ENCODE measurements around the gene MAOB. TPM values are rescaled to one million over a fixed set of nuclear protein-coding genes. Genes with fewer than 3 reads are reported as not detected.
"Not testable (repeated sequence)": the region's sequence is repeated elsewhere in the genome, so short reads cannot be mapped to it uniquely, and the experiment has no call there.

Gene MAOB
- total RNA-seq, 1 experiment from 2014 or later: not detected

DNA sequence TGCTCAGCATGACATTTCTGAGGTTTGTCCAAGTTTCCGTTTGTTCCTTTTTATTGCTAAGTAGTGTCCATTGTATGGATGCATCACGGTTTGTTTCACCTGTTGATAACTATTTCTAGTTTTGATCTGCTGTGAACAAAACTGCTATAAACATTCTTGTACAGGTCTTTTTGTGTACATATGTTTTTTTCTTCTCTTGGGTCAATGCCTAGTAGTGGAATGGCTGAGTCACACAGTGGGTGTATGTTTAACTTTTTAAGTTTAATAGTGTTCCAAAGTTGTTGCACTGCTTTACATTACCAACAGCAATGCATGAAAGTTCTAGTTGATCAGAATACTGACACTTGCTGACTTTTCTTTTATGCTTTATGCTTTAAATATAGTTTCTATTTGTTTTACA, 76.7 kb downstream of the MAOB start:
- DNase-seq (ENCODE audit: low spot score): no peak
- in situ Hi-C loops (cut with HindIII; ENCODE audit: low sequenced_read_pairs): no loop called here

DNA sequence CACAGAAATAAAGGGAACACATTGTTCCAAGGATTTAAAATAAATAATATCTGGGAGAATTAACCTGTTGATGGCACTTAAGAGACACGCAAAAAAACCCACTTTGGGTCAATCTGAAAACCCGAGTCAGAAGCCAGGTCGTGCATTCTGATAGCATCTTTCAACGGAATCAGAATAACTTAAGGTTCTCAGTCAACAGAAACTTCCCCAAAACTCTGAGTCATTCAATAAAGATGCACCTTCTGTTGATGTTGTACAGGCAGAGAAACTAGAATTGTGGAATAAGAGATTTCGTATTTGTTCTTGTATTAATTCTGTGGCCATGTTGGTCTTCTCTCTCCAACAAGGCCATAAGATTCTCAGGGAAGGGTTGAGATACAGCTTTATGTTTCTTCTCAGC, 78.2 kb downstream of the MAOB start:
- DNase-seq (ENCODE audit: low spot score): no peak
- in situ Hi-C loops (cut with HindIII; ENCODE audit: low sequenced_read_pairs): no loop called here

DNA sequence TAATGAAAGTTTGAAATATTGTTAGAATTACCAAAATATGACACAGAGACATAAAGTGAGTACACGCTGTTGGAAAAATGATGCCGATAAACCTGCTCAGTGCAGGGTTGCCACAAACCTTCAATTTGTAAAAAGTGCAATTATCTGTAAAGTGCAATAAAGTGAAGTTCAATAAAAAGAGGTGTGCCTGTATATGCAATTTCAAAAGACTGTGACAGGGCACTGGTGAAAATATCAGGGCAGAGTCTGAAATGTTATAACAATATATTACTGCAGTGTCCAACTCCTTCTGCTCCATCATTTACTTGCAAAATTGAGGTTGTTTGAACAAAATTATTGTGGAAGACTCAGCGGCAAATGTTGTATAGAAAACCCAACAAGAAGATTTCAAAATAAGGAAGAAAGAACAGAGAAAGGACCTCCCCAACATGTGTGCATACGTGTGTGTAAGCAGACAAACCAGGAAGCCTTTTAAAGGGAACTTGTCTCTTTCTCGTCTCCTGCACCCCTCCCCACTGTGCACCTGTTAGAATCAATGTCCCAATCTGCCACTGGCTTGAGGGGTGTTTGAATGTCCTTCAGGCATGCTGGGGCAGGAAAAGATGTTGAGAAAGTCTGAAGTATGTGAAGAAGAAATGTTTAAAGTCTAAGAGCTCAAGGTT, 96.2 kb downstream of the MAOB start:
- DNase-seq (ENCODE audit: low spot score): no peak
- in situ Hi-C loops (cut with HindIII; ENCODE audit: low sequenced_read_pairs): no loop called here

DNA sequence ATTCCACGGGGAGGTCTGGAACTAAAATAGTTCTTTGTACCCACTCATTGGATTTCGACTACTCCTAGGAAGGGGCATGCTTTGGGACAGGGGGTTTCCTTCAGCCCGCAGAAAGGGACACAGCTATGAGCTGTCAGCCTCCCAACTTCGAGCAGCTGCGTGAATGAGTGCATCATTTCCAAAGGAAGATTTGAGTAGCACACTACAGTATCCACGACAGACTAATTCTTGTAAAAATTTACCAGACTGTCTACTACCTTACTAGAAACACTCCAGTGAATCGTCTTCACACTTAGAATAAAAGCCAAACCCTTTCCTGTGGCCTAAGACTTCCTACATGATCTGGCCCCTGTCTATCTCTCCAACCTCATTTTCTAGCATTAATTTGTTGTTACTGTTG, 124.2 kb downstream of the MAOB start:
- in situ Hi-C loops (cut with HindIII; ENCODE audit: low sequenced_read_pairs): no loop called here
- no peak for DNase-seq (ENCODE audit: low spot score)

DNA sequence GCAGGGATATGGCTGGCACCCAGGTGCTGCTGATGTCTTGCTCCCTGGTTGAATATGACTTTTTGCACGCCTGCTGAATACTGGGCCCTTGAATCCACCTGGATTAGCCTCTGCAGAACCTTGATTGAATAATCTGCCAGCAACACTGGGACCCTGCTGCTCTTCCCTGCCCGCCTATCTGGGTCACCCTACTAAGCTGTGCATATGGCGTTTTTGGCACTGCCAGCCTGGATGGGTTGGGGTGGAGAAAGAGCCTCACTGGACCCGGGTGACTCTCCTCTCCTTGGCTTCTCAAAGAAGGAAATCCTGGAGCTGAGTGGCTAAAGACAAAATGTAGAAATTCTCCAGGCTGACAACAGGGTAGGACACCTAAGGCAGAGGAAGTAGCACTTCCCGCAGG, 126.2 kb downstream of the MAOB start:
- DNase-seq (ENCODE audit: low spot score): peak; percentile 86
- in situ Hi-C loops (cut with HindIII; ENCODE audit: low sequenced_read_pairs): no loop called here

DNA sequence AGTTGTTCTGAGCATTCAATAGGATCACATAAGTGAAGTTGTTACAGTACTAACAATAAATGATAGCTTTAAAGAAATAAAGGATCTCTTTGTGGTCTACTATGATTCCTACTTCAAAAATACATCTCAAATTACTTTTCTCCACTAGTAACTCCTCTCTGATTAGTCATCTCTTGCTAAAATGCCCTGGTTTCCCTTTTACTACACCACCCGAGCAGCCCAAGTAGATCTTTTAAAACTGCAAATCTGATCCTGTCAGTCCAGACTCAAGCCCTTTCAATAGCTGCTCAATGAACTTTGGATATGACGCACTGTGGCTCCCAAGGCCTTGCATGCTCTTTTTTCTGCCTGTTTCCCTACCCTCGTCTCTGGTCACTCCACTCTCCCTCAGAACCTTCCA, 128.6 kb downstream of the MAOB start:
- in situ Hi-C loops (cut with HindIII; ENCODE audit: low sequenced_read_pairs): no loop called here

DNA sequence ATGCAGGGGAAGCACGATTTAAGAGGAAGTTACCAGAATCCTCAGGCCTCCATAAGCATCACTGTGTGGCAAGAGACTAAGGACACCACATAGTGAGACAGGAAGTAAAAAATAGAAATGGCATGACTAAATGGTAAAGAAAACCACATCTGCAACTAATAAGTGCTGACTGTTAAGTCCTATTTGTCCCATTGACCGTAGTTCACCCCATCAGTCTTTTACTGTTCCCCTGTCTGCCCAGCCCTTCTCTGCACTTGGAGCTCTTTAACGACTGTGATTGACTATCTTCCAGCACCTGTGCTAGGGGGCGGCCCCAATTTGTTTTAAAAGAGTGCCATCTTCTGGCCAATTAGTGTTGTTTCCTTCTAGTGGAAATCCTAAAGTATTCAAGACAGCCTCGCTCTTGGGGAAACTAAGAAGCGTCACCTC, 132.0 kb downstream of the MAOB start:
- in situ Hi-C loops (cut with HindIII; ENCODE audit: low sequenced_read_pairs): no loop called here
- peak; percentile 68 for DNase-seq (ENCODE audit: low spot score)

More for the DNA sequence above, 128.6 kb downstream of the MAOB start:
- DNase-seq (ENCODE audit: low spot score): no peak

DNA sequence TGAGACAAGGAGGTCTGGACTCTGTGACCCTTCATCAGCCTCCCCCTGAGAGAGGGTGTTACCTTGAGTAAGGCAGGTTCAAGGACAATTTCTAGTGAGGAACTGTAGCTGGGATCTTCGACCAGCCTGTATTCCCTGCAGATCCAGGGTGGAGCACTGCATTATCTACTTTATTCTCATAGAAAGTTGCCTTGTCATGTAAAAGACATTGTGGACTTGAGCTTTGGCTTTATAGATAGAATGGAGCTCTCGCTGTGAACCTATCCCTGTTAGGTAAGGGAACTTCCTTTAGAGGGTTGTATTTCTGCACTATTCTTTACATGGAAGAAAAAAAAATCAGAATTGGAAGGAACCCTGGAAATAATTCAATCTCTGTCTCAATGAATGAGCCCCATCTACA, 134.8 kb downstream of the MAOB start:
- in situ Hi-C loops (cut with HindIII; ENCODE audit: low sequenced_read_pairs): no loop called here
- no peak for DNase-seq (ENCODE audit: low spot score)

DNA sequence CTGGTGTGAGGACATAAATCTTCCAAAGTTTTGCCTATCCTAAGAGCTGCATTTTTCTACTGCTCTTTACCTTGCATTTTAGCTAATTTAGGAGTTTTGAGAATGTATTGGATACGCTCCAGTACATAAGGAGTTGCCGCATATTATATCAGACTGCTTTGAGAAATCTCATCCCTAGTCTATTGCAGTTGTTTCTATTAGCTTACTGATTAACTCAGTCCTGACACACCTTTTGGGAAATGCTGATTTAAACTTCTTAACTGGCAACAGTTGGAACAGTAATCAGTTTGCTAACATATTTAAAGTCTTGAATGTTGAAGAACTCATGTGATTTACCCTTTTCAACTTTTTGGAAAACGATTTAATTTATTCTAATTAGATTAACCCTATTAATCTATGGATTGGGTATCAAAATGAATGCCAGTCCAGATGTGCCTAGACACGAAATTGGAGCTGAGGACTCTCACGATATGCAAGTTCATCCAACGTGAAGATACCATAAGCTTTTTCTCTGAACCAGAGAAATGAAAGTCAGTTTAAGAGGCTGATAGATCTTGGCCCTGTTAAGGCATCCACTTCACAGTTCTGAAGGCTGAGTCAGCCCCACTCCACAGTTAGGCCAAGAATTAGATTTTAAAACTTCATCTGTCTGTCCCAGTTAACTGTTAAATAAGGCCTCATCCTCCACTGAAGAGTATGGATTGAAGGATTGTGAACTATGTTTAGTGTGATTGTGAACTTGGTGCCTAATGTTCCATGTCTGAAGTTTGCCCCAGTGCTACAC, 136.1 kb downstream of the MAOB start:
- no peak for DNase-seq (ENCODE audit: low spot score)
- in situ Hi-C loops (cut with HindIII; ENCODE audit: low sequenced_read_pairs): no loop called here

DNA sequence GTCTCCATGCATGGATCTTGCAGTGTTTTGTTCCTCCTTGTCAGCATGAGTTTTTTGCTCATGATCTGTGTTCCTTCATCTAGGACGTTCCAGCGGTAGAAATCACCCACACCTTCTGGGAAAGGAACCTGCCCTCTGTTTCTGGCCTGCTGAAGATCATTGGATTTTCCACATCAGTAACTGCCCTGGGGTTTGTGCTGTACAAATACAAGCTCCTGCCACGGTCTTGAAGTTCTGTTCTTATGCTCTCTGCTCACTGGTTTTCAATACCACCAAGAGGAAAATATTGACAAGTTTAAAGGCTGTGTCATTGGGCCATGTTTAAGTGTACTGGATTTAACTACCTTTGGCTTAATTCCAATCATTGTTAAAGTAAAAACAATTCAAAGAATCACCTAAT, 138.0 kb downstream of the MAOB start:
- in situ Hi-C loops (cut with HindIII; ENCODE audit: low sequenced_read_pairs): no loop called here

DNA sequence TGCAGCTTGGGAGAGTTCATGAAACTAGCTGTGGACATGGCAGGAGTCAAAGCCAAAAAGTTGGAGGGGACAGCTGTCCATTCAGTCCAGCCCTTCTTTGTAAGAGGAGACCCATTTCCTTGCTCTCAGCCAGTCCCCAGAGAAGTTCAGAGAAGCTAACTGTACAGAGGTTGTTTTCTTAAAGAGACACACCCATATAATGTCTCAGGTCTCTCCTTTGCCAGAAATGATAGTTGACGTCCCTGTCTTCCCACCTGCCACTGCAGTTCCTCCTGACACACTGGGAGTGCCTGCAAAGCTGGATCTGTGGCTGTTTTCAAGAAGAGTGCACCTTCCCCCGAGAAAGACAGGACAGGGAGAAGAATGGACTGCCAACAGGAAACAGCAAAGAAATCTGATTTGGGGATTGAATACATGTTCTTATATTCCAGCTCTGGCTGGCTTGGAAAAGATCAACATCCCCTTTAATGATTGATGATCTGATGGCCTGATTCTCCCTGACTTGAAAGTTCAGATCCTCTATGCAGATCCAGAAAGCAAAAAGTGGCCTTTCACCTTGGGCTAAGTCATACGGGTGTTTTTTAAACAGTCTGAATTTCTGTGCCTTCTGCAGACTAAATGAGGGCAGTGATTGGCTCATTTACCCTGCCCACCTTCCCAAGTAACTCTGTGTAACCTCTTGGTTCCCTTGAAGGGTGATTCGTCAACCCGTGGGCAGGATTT, 139.0 kb downstream of the MAOB start:
- in situ Hi-C loops (cut with HindIII; ENCODE audit: low sequenced_read_pairs): no loop called here

More for the DNA sequence above, 138.0 kb downstream of the MAOB start:
- no peak for DNase-seq (ENCODE audit: low spot score)

DNA sequence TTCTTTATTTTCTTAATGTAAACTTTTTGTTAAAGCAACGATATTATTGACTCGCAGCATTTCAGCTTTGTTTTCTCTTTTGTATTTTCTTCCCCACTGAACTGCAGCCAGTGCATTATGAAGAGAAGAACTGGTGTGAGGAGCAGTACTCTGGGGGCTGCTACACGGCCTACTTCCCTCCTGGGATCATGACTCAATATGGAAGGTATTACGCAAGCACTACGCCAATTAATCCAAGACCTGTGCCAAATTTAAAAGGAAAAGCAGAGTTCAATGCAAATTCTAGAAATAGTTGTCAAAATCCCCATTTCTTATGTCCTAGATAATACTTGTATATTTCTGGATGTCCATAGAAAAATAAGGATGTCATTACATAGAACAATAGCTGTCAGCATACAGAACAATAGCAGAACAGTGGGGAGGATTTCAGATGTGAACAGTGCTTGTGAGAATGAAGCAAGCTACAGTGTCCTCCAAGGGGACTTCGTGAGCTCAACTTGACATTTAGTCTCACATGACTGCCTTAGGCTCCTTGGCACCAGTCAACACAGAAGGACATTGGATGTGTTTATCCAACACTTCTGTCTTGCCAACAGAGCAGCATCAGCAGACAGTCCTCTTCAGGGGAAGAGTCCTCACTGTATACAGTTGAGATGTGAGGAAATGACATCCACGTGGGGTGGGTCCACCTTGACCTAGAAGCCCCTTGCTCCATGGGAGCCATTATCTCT, 140.2 kb downstream of the MAOB start:
- DNase-seq (ENCODE audit: low spot score): no peak
- in situ Hi-C loops (cut with HindIII; ENCODE audit: low sequenced_read_pairs): no loop called here

More for the DNA sequence above, 139.0 kb downstream of the MAOB start:
- no peak for DNase-seq (ENCODE audit: low spot score)

DNA sequence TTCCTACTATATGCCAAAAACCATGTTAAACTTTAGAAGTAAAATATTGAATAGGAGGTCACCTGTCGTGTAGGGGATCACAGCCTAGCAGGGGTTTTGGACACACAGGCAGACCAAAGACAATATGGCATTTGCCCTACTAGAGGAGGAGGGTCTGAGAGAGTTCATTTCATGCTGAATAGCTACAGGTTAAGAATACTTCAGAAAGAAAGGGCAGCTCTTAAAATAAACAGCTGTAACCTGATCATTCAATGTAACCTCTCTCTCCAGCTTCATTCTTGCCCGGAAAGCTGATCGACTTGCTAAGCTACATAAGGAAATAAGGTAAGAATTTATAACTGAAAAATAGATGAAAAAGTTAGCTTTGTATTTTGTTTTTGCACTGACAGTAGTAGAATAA, 146.3 kb downstream of the MAOB start:
- DNase-seq (ENCODE audit: low spot score): no peak
- in situ Hi-C loops (cut with HindIII; ENCODE audit: low sequenced_read_pairs): no loop called here

DNA sequence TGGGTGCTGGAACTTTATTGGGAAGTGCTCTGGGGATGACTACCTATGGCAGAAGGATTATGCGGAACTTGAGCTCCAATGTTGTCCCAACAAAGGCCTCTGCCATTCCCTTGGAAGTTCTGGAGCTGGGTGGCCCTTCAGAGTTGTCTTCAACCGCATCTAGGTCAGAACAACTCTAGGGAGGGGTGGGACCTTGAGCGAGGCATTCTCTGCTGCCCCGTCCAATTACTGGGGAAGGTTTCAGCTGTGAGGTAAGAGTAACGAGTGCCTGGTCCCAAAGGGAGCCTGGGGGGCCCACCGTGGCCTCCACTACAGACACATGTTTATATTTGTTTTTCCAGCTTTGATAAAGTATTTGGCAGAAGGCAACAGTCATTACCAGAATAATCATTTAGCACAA, 146.7 kb downstream of the MAOB start:
- in situ Hi-C loops (cut with HindIII; ENCODE audit: low sequenced_read_pairs): no loop called here
- DNase-seq (ENCODE audit: low spot score): no peak

DNA sequence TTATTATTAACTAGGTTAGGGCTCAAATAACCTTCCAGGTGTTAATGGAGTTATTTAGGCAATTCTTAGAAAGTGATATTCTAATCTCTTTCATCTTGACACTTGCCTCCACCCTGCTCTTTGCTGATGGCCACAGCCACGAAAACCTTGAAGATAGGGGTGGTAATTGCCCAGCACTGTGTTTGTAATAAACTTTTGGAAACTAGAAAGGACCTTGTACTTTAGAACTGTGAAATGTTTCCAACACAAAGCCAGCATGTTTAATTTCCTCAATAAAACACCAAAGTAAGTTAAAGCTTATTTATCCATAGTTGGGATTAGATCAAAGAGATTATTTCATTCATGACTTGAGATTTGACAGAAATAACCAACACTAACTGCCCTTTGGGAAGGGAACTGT, 147.8 kb downstream of the MAOB start:
- DNase-seq (ENCODE audit: low spot score): no peak
- in situ Hi-C loops (cut with HindIII; ENCODE audit: low sequenced_read_pairs): no loop called here

DNA sequence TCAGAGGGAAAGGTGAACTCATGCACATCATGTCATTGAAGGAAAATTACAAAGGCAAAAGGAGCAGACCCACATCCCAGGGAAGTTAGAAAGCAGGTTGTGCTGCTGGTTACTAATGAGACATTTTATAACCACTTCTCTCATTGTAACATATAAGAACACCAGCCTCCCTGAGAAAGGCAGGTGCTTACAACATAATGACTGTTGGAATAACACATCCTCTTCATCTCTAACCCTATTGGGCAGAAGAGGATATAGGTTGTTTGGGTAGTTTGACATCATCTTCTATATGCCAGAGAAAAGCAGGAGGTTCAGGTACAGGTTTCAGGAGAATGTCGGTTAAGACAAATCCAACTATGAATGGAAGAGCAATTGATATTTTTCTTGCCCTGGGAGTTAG, 148.6 kb downstream of the MAOB start:
- DNase-seq (ENCODE audit: low spot score): no peak
- in situ Hi-C loops (cut with HindIII; ENCODE audit: low sequenced_read_pairs): no loop called here

DNA sequence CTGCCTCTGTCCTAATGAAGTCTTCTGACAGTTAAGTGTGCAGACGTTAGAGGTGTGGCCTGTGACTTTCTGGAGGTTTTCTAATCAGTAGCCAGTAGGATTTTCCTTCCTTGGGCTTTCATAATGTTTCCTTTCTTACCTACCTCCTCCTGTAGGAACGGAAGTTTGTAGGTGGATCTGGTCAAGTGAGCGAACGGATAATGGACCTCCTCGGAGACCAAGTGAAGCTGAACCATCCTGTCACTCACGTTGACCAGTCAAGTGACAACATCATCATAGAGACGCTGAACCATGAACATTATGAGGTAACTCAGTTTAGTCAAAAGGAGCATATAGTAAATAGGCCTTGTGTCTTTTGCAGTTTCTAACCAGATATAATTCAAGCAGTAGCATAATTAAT, 151.2 kb downstream of the MAOB start:
- in situ Hi-C loops (cut with HindIII; ENCODE audit: low sequenced_read_pairs): no loop called here

DNA sequence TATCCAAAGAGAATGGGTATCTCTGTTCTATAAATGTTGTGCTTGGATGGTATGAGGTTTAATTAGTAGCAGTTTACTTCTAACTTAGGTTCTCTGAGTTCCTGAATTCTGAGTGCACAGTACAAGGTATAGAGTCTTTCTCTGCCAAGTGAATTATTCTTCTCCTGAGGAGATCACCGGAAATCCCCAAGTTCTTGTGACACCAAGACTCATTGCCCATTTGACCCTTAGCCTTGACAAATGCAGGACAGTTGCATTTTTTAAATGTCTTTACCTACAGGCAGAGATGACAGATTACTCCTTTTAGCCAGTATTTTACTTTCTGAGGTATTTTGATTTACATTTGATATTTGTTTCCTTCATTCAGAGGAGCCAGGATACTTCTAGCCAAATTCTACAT, 153.3 kb downstream of the MAOB start:
- in situ Hi-C loops (cut with HindIII; ENCODE audit: low sequenced_read_pairs): no loop called here
- no peak for DNase-seq (ENCODE audit: low spot score)

More for the DNA sequence above, 151.2 kb downstream of the MAOB start:
- DNase-seq (ENCODE audit: low spot score): no peak

DNA sequence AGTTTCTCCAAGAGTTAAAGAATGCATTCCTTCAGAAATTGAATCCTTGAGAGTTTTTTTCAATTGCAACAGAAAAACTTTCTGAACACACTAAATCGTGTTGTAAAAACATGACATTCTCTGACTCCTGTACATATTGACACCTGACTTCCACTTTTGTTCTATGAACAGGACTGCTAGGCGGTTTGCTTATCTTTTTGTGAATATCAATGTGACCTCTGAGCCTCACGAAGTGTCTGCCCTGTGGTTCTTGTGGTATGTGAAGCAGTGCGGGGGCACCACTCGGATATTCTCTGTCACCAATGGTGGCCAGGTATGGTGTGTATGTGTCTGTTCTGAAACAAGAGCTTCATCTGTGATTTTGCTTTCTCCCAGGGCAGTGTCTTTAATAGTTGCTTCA, 154.2 kb downstream of the MAOB start:
- in situ Hi-C loops (cut with HindIII; ENCODE audit: low sequenced_read_pairs): no loop called here
- DNase-seq (ENCODE audit: low spot score): no peak

DNA sequence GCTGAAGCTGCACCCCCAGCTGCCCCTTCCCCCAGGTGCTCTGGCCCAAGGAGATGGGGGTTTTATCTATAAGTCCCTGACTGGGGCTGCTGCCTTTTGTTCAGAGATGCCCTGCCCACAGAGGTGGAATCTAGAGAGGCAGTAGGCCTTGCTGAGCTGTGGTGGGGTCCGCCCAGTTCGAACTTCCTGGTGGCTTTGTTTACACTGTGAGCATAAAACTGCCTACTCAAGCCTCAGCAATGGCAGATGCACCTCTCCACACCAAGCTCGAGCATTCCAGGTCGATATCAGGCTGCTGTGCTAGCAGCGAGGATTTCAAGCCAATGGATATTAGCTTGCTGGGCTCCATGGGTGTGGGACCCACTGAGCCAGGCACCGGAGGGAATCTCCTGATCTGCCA, 155.0 kb downstream of the MAOB start:
- DNase-seq (ENCODE audit: low spot score); in situ Hi-C loops (cut with HindIII; ENCODE audit: low sequenced_read_pairs): not testable (repeated sequence)

All from G401 (cell line).